Gastrocnemius medialis (tissue), 4 donors: ENCODE measurements around the gene CLDN4.
"Not testable (repeated sequence)": the region's sequence is repeated elsewhere in the genome, so short reads cannot be mapped to it uniquely, and the experiment has no call there.

ENCODE experiments used
- POLR2A ChIP-seq, 2 donors: fragments of 450-650 bp; IDR thresholded peaks; one replicate each; pipeline ENCODE4 v1.6.1; 2017; ENCODE audit warnings: antibody characterized with exemption in 2 of 2, mild to moderate bottlenecking in 2 of 2, moderate library complexity in 2 of 2
- TF ChIP-seq, protein P1 (sequence below), 5 experiments: fragments of 450-650 bp in 3 of 5; fragments of 200-600 bp in 2 of 5; sonication (generic) in 2 of 5; IDR thresholded peaks in 4 of 5; conservative IDR thresholded peaks in 1 of 5; 1 replicate in 4 of 5; 2 replicates in 1 of 5; pipeline ENCODE4 v1.5.1; 2016 to 2019; ENCODE audit warnings: antibody characterized with exemption in 5 of 5, mild to moderate bottlenecking in 3 of 5, moderate library complexity in 3 of 5

GRCh38 chr7:73796656-73797055 lies 34.1 kb upstream of the CLDN4 start:
- not testable (repeated sequence) for TF ChIP-seq POLR2A (IDR thresholded peaks at IDR 0.05)
- TF ChIP-seq, protein P1, sequence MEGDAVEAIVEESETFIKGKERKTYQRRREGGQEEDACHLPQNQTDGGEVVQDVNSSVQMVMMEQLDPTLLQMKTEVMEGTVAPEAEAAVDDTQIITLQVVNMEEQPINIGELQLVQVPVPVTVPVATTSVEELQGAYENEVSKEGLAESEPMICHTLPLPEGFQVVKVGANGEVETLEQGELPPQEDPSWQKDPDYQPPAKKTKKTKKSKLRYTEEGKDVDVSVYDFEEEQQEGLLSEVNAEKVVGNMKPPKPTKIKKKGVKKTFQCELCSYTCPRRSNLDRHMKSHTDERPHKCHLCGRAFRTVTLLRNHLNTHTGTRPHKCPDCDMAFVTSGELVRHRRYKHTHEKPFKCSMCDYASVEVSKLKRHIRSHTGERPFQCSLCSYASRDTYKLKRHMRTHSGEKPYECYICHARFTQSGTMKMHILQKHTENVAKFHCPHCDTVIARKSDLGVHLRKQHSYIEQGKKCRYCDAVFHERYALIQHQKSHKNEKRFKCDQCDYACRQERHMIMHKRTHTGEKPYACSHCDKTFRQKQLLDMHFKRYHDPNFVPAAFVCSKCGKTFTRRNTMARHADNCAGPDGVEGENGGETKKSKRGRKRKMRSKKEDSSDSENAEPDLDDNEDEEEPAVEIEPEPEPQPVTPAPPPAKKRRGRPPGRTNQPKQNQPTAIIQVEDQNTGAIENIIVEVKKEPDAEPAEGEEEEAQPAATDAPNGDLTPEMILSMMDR (IDR thresholded peaks at IDR 0.05 in 4 of 5, conservative IDR thresholded peaks at IDR 0.05 in 1 of 5), result not testable (repeated sequence)
